HG03095 (cell line): ENCODE data around the gene TRIM29.
"Not testable (repeated sequence)": the region's sequence is repeated elsewhere in the genome, so short reads cannot be mapped to it uniquely, and the experiment has no call there.

ENCODE experiments used
- ATAC-seq: cut with Tn5 transposase; IDR thresholded peaks from one replicate; pipeline ENCODE4 v1.9.1; 2021; ENCODE audit warnings: moderate library complexity; ENCODE audit not compliant: unreplicated experiment

TRIM29 gene, protein sequence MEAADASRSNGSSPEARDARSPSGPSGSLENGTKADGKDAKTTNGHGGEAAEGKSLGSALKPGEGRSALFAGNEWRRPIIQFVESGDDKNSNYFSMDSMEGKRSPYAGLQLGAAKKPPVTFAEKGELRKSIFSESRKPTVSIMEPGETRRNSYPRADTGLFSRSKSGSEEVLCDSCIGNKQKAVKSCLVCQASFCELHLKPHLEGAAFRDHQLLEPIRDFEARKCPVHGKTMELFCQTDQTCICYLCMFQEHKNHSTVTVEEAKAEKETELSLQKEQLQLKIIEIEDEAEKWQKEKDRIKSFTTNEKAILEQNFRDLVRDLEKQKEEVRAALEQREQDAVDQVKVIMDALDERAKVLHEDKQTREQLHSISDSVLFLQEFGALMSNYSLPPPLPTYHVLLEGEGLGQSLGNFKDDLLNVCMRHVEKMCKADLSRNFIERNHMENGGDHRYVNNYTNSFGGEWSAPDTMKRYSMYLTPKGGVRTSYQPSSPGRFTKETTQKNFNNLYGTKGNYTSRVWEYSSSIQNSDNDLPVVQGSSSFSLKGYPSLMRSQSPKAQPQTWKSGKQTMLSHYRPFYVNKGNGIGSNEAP

DNA sequence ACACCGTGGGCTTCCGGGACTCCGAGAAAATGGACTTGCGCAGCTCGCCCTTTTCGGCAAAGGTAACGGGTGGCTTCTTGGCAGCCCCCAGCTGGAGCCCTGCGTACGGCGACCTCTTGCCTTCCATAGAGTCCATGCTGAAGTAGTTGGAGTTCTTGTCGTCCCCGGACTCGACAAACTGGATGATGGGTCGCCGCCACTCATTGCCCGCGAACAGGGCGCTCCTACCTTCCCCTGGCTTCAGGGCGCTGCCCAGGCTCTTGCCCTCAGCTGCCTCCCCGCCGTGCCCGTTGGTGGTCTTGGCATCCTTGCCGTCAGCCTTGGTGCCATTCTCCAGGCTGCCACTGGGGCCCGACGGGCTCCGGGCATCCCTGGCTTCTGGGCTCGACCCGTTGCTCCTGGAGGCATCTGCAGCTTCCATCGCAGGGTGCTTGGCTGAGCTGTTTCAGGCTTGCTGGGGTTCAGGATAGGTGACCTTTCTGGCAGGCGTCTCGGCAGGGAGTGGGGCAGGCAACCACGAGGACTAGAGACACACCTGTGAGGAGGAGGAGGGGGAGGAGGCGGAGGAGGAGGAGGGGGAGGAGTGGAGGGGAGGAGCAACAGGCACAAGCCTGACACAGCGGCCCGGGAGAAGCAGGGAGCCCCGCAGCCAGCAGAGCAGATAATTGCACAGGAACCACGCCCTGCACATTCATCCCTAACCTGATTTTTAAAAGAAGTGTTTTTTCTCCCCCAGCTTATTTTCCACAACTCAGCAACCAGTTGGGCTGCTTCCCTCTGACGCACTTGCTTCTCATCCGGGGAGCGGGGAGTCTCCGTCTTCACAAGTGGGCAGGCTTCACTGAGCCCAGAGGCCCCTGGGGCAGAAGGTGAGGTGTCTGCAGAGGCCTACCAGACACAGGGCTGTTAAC is at the start of gene TRIM29:
Gene TRIM29, minus strand, starts transcription at position 503 of the 911 bp plus-strand sequence. Its CDS starts 82 bp downstream, at position 421.
- ATAC-seq: no peak

DNA sequence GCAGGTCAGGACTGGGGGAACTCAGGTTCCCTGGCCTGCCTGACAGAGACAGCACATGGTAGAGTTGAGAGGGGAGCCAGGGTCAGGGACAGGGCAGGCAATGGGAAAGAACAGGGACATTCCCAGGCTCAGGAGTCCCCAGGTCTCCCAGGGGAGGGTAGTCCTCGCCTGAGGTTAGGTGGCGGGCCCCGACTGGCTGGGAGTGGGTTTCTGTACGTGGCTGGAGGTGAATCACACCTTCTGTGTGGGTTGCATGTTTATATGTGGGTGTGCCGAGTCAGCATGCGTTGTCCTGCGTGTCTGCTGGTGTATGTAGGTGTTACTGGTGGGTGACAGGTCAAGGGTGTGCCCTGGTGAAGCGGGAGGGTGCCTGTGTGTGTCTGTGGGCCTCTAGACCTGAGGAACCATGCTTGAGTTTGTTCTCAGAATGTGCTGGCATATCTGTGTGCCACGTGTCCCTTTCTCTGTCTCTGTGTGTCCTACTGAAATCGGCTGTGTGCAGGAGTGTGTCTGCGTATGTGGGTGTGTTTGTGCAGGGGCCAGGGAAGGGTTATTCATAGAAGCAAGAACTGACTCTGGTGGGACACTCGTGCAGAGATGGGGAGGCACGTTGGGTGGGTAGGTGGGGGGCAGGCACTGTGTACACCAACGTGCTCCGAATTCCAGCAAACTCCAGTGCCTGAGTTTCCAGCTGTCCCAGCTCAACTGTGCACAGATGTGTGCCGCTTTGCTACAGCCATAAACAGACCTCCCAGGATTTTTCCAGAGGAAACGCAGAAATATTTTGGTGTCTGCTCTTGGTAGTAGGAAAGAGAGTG is 49.1 kb upstream of the TRIM29 start:
- ATAC-seq: no peak

DNA sequence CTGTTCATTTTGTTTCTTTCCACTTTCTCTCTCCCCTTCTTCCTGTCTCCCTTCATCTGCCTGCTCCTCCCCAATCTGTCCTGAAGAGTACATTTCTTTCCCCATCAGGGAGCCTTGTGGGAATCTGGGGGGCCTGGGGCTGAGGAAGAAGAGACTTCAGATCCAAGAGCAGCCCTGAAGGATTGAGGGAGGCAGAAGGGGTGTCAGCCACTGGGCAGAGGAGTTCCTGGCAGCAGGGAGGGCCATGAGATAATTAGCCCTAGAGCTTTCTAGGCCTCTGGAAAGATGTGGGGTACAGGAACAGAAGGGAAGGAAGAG is 48.5 kb upstream of the TRIM29 start:
- ATAC-seq: no peak

DNA sequence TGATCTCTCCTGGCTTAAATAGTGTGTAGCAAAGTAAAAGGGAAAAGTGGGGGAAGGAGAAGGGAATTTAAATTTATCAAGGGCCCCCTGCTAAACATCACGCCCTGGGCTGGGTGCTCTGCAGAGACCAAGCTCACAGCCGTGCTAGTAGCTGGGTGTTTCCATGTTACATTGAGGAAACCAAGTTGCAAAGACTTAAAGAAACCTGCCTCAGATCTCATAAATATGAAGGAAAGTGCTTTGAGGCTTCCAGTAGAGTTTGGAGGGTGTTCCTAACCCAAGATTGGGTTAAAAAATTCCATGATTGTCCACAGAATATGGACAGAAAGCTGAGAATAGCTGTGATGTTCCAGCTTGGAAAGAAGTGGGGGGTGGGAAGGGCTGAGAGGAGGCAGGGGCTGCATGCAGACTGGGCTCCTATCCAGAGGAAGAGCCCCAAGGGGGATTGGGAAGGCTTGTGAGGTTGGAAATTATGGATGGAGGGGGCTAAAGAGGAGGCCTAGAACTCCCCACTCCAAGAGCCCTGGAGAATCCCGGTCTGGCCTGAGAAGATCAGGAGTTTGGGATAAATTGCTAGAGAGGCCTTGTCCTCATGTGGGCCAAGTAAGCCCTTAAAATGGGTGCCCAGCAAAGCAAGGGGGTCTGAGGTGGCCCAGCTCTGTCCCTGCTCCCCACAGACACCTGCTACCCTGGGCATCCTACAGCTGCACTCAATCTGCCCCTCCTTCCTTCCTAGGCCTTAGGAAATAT is 48.0 kb upstream of the TRIM29 start:
- no peak for ATAC-seq

DNA sequence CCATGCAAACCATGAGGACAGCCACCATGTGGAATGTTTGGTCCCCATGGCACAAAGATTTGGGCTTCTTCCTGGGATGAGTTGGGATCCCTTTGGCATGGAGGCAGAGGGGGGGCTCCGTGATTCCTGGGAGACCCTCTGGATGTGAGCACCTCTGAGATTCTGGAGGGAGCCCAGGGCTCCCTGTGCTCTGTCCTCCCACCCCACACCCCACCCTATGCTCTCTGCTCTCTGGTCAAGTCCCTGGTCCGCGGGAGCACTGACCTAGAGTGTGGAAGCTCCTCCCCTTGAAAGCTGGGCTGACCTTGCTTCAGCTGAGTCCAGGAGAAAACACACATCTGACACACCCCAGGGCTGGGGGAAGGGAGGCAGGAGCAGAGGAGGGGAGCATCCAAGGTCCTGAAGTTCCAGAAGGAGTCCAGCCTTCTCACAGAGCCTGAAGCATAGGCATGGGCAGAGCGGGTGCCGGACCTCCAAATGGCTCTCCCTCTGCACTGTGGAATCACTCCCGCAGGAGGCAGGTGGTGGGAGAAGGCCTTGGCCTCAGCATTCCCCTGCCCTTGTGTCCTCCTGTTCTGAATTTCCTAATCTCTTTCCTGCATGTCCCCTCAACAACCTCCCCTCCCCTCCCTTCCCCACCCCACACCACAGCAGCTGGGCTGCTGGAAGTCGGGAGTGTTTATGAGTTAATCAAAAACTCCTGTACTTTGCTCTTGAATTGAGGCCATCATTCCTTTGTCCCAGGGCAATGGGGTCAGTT is 47.2 kb upstream of the TRIM29 start:
- ATAC-seq: no peak

DNA sequence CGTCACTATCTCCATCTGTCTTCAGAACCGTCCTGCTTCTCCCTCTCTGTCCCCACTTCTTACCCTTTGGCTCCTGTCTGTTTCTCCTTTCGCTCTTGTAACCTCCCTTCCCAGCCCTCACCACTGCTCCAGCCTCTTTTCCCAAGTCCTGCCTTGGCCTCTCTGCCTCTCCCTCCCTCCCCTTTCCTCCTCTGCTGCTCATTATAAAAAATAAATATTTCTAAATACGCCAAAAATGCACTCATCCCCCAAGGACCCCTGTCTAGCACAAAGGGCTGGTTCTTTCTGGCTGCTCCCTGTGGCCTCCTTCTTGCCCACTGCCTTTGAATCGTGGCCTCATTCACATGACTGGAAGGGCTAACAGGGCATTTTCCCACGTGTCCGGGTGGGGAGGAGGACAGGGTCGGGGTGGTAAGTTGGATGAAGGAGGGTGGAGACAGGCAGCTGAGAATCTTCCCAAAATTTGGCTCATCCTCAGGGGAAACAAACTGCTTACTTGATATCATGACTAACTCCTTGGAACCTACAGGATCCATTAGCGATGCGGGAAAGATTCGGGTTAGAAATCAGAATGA is 46.5 kb upstream of the TRIM29 start:
- ATAC-seq: no peak

DNA sequence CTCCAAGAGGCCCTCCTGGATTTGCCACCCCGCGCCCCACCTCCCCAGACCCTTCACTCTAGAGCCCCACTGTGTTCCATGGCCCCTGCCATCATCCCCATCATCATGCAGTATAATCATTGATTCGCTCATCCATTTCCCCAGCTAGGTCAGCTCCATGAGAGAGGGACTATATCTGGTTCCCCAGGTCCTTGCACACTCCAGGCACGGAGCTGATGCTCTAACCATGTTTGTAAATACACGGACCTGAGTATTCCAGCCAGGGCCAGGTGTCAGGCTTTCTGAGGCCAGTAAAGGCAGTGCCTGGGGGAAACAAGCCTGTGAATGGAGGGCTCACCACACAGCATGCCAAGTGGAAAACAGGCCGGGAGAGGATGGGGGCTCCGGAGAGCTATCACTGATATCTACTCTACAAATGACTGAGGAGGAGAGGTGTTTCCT is 45.8 kb upstream of the TRIM29 start:
- ATAC-seq: no peak

DNA sequence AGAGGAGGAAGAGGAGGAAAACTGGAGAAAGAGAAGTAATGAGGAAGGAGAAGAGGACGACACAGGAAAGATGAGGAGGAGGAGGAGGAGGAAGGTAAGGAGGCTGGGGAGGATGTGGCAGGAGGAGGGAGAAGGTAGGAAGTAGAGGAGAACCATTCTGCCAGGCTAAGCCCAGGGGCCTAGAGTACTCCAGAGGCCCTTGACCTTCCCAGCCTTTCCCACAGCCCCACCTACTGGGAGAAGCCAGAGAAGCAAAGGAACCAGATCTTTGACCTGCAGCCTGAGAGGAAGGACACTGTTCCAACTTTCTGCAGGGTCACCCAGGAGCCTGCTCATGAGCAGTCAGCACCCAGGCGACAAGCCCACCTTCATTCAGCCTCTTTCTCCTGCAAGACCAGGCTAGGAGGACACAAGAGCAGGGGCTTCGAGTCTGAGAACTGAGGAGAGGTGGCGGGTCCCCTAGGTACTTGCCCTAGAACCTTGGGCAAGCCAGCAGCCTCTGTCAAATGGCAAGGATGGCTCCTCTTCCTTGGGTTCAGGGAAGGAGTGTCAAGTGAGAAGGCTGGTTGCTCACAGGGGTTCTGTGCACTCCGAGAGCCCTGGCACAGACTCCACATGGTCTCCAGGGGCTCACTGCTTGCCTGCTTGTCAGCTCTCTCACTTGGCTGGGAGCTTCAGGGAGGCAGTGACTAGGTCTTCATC is 45.0 kb upstream of the TRIM29 start:
- no peak for ATAC-seq

DNA sequence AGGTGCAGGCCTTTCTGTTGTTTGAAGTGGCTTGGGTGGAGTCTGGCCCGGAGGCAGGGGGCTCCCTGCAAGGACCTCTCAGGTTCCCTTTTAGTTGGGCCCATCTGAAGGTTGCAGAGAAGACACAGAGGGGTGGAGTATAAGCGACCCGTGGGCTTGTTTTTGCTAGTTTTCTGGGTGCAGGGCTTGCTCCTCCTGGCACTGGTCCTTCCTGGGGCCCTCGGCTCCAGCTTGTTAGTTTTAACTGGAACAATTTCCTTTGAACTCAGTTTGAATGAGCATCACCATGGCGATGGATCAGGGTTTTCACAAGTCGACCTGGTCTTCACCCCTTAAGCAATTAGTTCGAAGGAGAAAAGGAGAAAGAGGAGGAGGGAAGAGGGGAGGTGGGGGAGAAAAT is 44.5 kb upstream of the TRIM29 start:
- ATAC-seq: no peak

DNA sequence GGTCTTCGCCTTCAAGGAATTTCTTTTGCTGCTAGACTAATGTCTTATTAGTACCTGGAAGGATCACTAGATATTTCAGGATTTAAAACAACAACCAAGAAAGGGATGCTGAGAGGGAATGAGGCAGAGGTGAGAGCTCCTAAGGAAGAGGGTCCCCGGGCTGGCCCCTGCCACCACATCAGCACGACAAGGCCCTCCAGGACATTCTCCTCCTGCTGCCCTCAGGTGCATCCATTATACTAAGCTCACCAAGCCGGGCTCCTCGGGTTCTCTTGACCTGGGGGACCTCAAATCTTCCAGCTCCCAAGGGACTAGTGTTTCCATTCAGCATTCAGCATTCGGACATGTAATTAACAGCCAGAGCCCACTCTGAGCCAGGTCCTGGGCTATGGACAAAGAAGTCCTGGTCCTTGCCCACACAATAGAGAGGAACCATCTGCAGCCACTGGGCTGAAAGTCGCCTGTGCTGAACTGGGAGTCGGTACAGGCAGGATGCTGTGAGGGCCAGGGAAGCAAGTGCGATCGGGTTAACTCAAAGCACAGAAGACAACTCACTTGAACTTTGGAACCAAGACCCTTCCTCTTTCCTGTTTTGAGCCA is 43.6 kb upstream of the TRIM29 start:
- ATAC-seq: no peak

DNA sequence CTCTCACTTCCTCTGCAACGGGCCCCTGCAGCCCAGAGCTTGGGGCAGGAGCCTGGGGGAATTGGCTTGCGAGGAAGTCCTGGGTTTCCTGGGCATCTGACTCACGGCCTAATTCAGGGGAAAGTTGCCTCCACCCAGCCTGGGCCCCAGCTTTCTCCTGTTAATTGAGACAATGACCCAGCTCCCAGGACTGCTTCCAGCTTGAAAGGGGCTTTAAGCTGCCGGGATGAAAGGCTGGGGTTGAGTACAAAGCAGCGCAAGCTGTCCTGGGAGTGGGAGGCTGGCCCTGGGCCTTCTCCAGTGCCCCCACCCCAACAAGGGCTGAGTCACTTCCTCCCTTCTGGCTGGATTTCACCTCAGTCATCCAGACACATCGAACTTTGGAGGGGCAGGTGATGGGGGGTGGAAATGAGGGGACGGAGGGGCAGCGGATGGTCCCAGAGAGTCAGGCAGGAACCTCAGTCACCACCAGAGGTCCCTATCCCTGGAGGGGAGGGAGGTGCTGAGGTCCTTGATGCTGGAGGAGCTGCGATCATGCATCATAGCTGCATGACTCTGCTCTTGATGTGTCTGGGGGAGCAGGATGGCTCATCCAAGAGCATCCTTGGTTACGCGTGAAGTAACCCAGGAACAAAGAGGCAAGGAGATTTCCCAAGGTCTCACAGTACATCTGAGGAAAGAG is 42.8 kb upstream of the TRIM29 start:
- no peak for ATAC-seq

DNA sequence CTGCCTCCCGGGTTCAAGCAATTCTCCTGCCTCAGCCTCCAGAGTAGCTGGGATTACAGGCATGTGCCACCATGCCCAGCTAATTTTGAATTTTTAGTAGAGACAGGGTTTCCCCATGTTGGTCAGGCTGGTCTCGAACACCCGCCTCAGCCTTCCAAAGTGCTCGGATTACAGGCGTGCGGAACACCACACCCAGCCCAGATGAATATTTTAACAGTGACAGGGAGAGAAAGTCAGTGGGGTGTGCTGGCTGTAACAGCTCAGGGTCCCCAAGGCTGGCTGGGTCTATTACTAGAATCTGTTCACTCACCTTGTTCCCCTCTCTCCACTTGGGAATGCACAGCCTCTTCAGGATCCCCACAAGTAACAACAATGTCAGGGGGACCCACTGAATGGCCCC is 42.1 kb upstream of the TRIM29 start:
- not testable (repeated sequence) for ATAC-seq

DNA sequence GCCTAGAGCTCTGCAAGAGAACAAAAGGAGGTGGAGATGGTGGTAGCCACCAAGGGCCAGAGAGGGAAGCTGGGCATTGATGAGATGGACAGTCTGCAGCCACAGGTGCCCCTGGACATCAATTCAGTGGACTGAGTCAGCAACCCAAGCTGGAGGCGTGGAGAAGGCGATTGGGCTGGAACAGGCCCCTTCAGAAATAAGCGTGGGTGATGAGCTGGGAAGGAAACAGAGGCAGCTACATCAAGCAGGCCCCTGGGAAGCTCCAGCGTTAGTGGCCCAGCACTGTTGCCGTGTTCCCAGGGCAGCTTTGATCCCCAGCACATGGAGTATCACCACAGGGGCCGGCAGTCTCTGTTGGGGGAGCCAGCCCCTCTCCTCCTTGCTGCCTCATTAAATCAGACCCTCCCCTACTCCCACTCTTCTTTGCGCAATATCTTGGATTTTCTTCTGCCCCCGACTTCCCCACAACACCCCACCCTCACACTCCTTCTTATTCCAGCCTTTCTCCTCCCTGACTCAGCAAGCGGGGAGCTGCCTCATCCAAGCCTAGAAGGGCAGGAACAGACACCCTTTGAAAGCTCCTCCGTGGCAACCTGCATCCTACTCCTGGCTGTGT is 41.3 kb upstream of the TRIM29 start:
- no peak for ATAC-seq

DNA sequence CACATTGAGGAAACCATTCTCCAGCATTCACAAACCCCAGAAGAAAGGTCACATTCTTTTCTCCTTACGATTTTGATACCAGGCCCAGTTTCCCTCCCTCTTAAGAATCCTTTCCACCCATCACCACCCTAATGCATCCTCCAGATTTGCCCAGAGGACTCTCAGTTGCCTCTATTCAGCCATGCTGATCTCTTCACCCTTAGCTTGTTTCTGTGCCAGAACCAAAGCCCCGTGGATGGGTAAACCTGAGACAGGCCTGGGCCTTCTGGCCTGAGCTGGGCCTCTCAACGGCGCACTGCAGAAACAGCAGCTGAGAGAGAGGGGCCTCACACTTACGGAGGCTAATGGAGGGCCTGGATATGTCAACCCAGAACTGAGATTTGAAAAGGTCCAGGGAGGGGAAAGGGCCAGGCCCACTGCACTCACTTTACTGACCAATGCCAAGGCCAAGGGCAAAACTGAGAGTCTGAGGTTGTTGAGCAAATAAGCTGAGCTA is 40.7 kb upstream of the TRIM29 start:
- ATAC-seq: no peak

DNA sequence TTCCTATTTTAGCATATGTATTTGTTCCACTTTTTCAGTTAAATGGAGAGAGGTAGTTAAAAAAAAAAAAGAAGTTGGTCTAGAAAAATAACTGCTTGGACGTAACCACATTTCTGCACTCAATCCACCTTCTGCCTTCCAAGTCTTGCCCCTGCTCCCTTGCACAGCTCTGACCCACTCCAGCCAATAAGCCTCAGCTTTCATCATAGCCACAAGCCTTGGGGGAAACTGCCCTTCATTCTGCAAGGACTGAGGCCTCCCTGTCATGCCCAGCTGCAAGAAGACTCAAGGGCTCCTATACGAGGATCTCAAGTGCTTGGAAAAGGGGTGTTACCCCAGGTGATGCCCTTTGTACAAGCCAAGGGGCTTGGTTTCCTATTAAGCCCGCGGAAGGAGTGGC is 37.0 kb upstream of the TRIM29 start:
- no peak for ATAC-seq

DNA sequence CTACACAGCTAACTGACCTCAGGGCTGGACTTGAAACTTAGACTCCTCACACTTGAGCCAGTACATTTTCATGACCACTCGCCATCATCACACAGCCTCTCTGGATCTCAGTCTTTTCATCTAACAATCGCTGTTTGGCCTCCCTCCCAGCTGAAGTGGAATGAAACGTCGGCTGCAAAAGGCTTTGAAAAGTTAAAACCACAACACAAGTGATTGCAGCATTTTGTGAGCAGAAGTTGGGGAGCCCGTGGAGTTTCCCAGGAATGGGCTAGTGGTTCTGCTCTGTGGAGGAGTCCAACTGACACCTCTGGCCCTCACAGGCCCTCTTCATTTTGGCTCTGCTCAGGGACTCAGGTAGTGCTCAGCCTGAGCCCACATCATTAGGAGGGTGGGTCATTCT is 35.9 kb upstream of the TRIM29 start:
- no peak for ATAC-seq
